Gastrocnemius medialis (tissue), 4 donors: Measurements from ENCODE around the gene KRT82.

Experiments used
- CTCF ChIP-seq, 5 experiments: fragments of 450-650 bp in 3 of 5; fragments of 200-600 bp in 2 of 5; sonication (generic) in 2 of 5; IDR thresholded peaks in 4 of 5; conservative IDR thresholded peaks in 1 of 5; 1 replicate in 4 of 5; 2 replicates in 1 of 5; pipeline ENCODE4 v1.5.1; 2016 to 2019; ENCODE audit warnings: antibody characterized with exemption in 5 of 5, mild to moderate bottlenecking in 3 of 5, moderate library complexity in 3 of 5
- POLR2A ChIP-seq, 2 donors: fragments of 450-650 bp; IDR thresholded peaks; one replicate each; pipeline ENCODE4 v1.6.1; 2017; ENCODE audit warnings: antibody characterized with exemption in 2 of 2, mild to moderate bottlenecking in 2 of 2, moderate library complexity in 2 of 2

DNA sequence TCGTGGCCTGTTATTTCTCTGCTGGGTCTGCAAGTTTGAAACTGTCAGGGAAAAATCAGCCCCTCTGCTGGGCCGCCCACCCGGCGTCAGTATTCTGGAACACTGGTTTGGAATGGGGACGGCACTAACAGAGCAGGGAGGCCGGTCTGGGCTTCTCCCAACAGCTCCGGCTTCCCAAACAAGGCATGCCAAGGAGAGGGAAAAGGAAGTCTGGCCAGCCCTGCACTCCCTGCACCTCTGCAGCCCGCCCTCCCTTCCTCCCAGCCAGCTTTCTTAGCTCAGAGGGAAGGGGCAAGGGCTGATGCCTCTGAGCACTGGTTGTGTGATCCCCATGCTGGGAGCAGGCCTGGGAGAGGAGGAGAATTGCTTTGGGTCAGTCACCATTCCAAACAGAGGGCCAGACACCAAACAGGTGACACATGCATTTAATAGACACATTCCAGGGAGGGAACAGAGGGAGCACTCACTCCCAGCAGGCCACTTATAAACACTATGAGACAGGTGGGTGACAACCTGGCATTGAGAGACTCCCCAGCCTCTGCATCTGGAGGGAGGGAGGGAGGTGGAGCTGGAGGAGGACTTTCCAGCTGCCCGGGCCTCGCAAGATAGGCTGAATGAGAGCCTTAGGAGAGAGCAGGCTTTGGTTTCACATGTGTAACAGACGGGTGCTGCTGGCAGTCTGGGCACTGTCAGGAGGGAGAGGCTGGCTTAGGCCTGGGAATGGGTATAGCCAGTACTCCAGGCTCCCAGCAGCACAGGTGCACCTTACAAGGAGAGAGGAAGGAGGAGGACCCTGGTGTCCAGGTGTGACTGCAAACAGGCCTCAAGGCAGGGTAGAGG is 17.7 kb upstream of the KRT82 start:
- TF ChIP-seq CTCF (IDR thresholded peaks at IDR 0.05 in 4 of 5, conservative IDR thresholded peaks at IDR 0.05 in 1 of 5) = no peak
- TF ChIP-seq POLR2A (IDR thresholded peaks at IDR 0.05) = no peak
